Muscle of leg (tissue), 11 donors: ENCODE data around the gene SOCS6. TPM values are rescaled to one million over a fixed set of nuclear protein-coding genes. Genes with fewer than 3 reads are reported as not detected.
A peak's percentile ranks its signal among the peaks of the same experiment; 100 is the strongest.
"Not testable (repeated sequence)": the region's sequence is repeated elsewhere in the genome, so short reads cannot be mapped to it uniquely, and the experiment has no call there.

Experiments
- DNase-seq: peaks from one replicate; pipeline ENCODE4 v3.0.0; 2013
- H3K27ac ChIP-seq: one replicate; pipeline ENCODE4 v1.5.1; 2013; ENCODE audit warnings: mild to moderate bottlenecking, low read length, control low read depth
- H3K27me3 ChIP-seq: one replicate; pipeline ENCODE4 v1.6.1; 2013; ENCODE audit warnings: low read length; ENCODE audit not compliant: control insufficient read depth, insufficient read depth
- H3K36me3 ChIP-seq: one replicate; pipeline ENCODE4 v1.6.1; 2013; ENCODE audit warnings: low read length; ENCODE audit not compliant: control insufficient read depth, insufficient read depth
- H3K4me1 ChIP-seq: one replicate; pipeline ENCODE4 v1.6.1; 2013; ENCODE audit warnings: low read length; ENCODE audit not compliant: control insufficient read depth, insufficient read depth
- H3K4me3 ChIP-seq: one replicate; pipeline ENCODE4 v1.5.1; 2013; ENCODE audit warnings: low read length, control low read depth
- H3K9me3 ChIP-seq: replicated peaks from 2 replicates; pipeline ENCODE4 v1.6.1; 2013; ENCODE audit warnings: low read depth, low read length; ENCODE audit not compliant: control insufficient read depth
- WGBS: methylation state at CpG from one replicate; pipeline ENCODE4 v1.1.5; 2013; ENCODE audit warnings: missing lambda C conversion rate; ENCODE audit not compliant: insufficient coverage; 5-methylcytosine and 5-hydroxymethylcytosine counted together
- polyA plus RNA-seq, 8 donors: library from polyadenylated mRNA; unstranded; fragments of 120-200 nt; gene quantifications; one replicate each; pipeline versions ENCODE4 v1.2.1 to v1.2.3, GENCODE V29; 2013; ENCODE audit warnings: inconsistent platforms in 1 of 8, low replicate concordance in 1 of 8; ENCODE audit not compliant: insufficient read length in 8 of 8, insufficient read depth in 1 of 8
- total RNA-seq: library from RNA; stranded (reverse); fragments of 120-200 nt; gene quantifications from one replicate; pipeline ENCODE4 v1.2.4, GENCODE V29; 2013

The SOCS6 gene
- total and polyA plus RNA-seq, 9 donors = 11.4 to 18.6 (median 15.0) TPM

- Histone ChIP-seq H3K4me3 (no peak overlapping the region), H3K27ac (no peak overlapping the region), H3K27me3 (no peaks in the 10 kb centered on the region), H3K9me3 (peaks cover 9% of the 10 kb centered on the region), H3K4me1 (no peaks in the 10 kb centered on the region), H3K36me3 (peaks cover 10% of the 10 kb centered on the region)
- no peak for DNase-seq
- WGBS = 60% methylated on average over 1 of the region's 2 CpGs
Observed at GRCh38 chr18:70333757-70334156, 44.9 kb downstream of the SOCS6 start.

DNA sequence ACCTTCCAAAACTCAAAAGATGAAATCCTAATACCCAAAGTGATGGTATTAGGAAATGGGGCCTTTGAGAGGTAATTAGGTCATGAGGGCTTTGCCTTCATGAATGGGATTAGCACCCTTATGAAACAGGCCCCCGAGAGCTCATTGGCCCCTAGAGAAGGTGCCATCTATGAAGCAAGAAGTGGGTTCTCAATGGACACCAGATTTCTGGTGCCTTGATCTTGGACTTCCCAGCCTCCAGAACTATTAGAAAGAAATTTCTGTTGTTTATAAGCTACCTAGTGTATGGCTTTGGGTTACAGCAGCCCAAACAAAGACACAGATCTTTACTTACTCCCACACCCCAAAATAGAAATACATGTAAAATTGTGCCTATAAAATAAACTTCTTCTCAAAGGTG lies 45.4 kb downstream of the SOCS6 start:
- H3K36me3 ChIP-seq = peaks cover 10% of the 10 kb centered on the region
- no peak overlapping the region for H3K4me3 ChIP-seq
- no CpG with 5 or more reads among the region's 1 CpG for WGBS
- H3K9me3 ChIP-seq = peaks cover 9% of the 10 kb centered on the region
- DNase-seq = no peak
- no peak overlapping the region for H3K27ac ChIP-seq
- no peaks in the 10 kb centered on the region for H3K27me3 ChIP-seq
- H3K4me1 ChIP-seq = no peaks in the 10 kb centered on the region

DNA sequence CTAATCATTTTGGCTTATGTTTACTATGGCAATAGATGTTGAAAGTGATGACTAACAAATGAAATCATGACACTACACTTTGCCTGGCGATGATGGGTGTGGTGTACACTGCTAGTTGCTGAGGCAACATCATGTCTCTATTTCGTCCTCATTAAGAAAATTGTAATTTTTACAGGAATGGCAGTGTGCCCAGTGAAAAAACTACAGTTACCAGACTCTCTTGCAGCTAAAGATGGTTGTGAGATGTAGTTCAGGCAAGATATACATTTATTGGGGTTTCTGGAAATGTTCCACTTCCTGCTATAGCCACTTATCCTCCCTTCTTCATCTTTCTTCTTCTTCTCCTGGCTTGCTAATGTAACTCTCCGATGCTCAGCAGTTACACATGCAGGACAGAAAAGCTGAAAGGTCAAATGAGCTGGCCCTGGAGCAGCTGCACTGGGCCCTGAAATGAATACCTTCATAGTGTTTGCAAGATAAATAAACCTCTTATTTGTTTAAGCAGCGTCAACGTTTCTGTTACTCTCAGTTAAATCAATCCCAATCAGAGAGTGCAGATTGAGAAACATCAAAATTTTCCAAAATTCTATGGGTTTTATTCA lies 46.0 kb downstream of the SOCS6 start:
- H3K27ac ChIP-seq = no peak overlapping the region
- WGBS = 100% methylated on average over 1 of the region's 5 CpGs
- peaks cover 9% of the 10 kb centered on the region for H3K9me3 ChIP-seq
- H3K27me3 ChIP-seq = no peaks in the 10 kb centered on the region
- no peak overlapping the region for H3K4me3 ChIP-seq
- H3K4me1 ChIP-seq = no peaks in the 10 kb centered on the region
- peaks cover 10% of the 10 kb centered on the region for H3K36me3 ChIP-seq
- no peak for DNase-seq

DNA sequence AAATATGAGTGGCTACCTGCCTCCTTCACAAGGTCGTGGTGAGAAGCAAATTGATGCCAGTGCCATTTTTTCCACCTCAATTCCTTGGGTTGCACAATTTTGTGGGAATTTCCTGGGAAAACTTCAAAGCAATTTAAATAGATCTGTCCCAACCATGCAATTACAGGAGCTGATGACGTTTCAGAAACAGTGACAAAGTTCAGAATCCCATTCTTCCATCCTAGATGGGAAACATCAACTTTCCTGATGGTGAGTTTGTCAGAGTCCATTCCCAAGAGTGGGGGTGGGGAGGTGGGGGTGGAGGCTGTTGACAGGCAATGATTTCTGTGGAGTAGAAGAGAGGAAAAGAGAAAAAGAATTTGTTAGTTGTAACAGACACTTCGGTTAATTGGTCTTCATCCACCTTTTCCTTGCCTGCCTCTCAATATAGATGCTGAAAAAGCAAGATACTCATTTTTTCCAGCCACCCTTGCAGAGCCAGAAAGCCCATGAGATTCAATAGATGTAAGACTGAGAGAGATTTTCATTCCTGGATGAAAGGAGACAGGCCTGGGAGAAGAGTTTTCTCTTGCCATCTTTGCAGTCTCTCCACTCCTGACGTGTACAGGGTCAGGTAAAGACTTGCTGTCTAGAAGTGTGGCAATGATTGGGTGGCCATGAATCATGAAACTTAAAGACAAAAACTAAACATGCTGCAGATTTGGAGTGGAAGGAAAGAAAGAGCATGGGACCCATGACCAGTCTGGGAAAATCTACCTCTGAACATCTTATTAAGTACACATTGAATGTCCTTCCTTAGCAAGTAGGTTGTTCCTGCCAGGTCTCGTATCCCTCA lies 47.3 kb downstream of the SOCS6 start:
- no peak overlapping the region for H3K27ac ChIP-seq
- DNase-seq = no peak
- H3K4me1 ChIP-seq = no peaks in the 10 kb centered on the region
- no peaks in the 10 kb centered on the region for H3K27me3 ChIP-seq
- H3K9me3 ChIP-seq = peaks cover 9% of the 10 kb centered on the region
- no peak overlapping the region for H3K4me3 ChIP-seq
- 88% methylated on average over 1 of the region's 5 CpGs for WGBS
- peaks cover 10% of the 10 kb centered on the region for H3K36me3 ChIP-seq

DNA sequence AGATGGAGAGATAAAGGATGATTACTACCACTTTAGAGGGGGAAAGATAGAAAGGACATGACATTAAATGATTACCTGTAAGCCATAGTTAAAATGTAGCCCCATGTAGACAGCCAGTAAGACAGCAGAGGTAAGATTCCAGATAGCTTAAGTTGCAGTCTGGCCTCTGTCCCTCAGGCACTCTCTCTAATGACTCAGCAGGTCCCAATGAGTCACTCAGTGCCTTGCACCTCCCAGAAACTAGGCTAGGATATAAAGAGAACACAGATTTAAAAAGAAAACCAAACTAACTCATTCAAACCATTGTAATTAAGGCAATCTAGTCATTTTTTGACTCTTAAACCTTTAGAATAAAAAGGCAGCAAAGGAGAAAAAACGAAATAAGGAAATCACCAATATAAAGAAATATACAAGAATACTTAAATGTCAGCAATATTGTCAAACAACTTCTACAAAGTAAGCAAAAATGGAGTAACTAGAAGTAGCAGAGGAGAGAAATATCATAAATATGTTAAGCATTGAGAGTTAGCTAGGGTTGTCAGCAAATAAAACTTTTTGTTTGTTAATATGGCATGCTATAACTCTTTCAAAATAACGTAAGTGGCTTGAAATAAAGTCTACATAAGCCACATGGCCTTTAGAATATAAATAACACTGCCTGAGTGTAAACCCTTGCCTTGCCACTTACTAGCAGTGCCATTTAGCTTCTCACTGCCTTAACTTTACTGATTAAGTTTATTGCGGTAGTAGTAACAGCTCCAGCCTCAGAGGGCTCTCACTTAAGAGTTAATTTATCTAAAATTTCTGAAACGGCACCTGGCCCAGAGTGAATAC lies 48.5 kb downstream of the SOCS6 start:
- Histone ChIP-seq H3K4me1 (no peaks in the 10 kb centered on the region), H3K4me3 (no peak overlapping the region), H3K36me3 (peaks cover 10% of the 10 kb centered on the region), H3K27me3 (no peaks in the 10 kb centered on the region), H3K9me3 (peaks cover 9% of the 10 kb centered on the region), H3K27ac (no peak overlapping the region)
- DNase-seq = peak; percentile 25
- WGBS = no CpG with 5 or more reads among the region's 4 CpGs

- H3K27ac ChIP-seq = no peak overlapping the region
Observed at GRCh38 chr18:70338890-70339289, 50.0 kb downstream of the SOCS6 start.

DNA sequence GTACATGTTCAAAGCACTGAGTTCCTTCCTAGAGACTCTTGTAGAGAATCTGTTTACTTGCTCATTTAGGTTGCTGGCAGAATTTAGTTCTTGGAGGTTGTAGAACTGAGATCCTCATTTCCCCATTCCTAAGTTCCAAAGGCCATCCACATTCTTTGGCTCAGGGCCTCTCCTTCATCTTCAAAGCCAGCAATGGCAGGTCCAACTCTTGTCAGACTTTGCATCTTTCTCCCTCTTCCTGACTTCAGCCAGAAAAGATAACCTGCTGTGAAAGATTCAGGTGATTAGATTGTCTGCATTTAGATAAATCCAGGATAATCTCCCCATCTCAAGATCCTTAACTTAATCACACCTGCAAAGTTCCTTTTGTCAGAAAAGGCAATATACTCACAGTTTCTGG lies 51.1 kb downstream of the SOCS6 start:
- H3K4me1 ChIP-seq = no peaks in the 10 kb centered on the region
- H3K9me3 ChIP-seq = peaks cover 2% of the 10 kb centered on the region
- no peak for DNase-seq
- H3K27me3 ChIP-seq = no peaks in the 10 kb centered on the region
- peaks cover 8% of the 10 kb centered on the region for H3K36me3 ChIP-seq
- H3K27ac ChIP-seq = no peak overlapping the region
- H3K4me3 ChIP-seq = no peak overlapping the region

More at GRCh38 chr18:70338890-70339289, 50.0 kb downstream of the SOCS6 start:
- H3K36me3 ChIP-seq = peaks cover 10% of the 10 kb centered on the region
- no peaks in the 10 kb centered on the region for H3K27me3 ChIP-seq
- no peak overlapping the region for H3K4me3 ChIP-seq
- H3K4me1 ChIP-seq = no peaks in the 10 kb centered on the region
- DNase-seq = no peak
- peaks cover 8% of the 10 kb centered on the region for H3K9me3 ChIP-seq

- 90% methylated on average over 3 of the region's 3 CpGs for WGBS
- not testable (repeated sequence) for DNase-seq, H3K4me3 ChIP-seq, H3K27me3 ChIP-seq, H3K36me3 ChIP-seq, H3K9me3 ChIP-seq, H3K4me1 ChIP-seq, H3K27ac ChIP-seq
Observed at GRCh38 chr18:70348481-70348880, 59.6 kb downstream of the SOCS6 start.

DNA sequence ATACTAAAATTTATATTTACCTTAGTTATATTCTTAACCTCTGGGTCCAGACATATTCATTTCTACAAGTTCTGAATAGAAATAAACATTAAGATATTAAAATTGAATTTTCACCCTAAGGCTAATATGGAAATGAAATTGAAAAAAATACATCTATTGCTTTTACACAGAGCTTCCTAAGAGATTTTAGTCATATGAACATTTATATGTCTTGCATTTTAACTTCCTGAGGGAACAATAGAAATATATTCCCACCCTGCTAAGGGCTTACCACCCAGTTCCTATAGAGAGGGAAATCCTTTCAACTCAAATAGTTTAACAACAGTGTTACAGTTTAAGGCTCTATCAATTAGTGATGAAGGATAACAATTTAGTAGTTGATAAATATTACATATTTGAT lies 60.5 kb downstream of the SOCS6 start:
- Histone ChIP-seq H3K4me1 (no peaks in the 10 kb centered on the region), H3K36me3 (peaks cover 2% of the 10 kb centered on the region), H3K27me3 (no peaks in the 10 kb centered on the region), H3K9me3 (no peaks in the 10 kb centered on the region), H3K4me3 (no peak overlapping the region), H3K27ac (no peak overlapping the region)
- DNase-seq = no peak

- no peak overlapping the region for H3K27ac ChIP-seq
- WGBS = no CpG with 5 or more reads among the region's 4 CpGs
- H3K4me1 ChIP-seq = no peaks in the 10 kb centered on the region
- peaks cover 2% of the 10 kb centered on the region for H3K36me3 ChIP-seq
- no peak for DNase-seq
- H3K4me3 ChIP-seq = no peak overlapping the region
- H3K27me3 ChIP-seq = no peaks in the 10 kb centered on the region
- H3K9me3 ChIP-seq = peaks cover 5% of the 10 kb centered on the region
Observed at GRCh38 chr18:70354080-70354479, 65.2 kb downstream of the SOCS6 start.
